ENCODE results near the gene DDX1. TPM values are rescaled to one million over a fixed set of nuclear protein-coding genes. Genes with fewer than 3 reads are reported as not detected.
"Not testable (repeated sequence)": the region's sequence is repeated elsewhere in the genome, so short reads cannot be mapped to it uniquely, and the experiment has no call there.

DDX1 gene
- total and polyA plus RNA-seq, 2 of the 4 experiments (the other 2 are of a cell fraction): 73.6 to 74.9 TPM

DNA sequence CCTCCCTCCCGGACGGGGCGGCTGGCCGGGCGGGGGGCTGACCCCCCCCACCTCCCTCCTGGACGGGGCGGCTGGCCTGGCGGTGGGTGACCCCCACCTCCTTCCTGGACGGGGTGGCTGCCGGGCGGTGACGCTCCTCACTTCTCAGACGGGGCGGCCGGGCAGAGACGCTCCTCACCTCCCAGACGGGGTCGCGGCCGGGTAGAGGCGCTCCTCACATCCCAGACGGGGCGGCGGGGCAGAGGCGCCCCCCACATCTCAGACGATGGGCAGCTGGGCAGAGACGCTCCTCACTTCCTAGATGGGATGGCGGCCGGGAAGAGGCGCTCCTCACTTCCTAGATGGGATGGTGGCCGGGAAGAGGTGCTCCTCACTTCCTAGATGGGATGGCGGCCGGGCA, 20.4 kb downstream of the DDX1 start:
- CTCF ChIA-PET; H2AK5ac ChIP-seq (ENCODE audit: low read depth, low read length); H3K27me3 ChIP-seq (ENCODE audit: control insufficient read depth, insufficient read depth, low read length); H3K4me2 ChIP-seq (ENCODE audit: low read depth, low read length); H2BK15ac ChIP-seq (ENCODE audit: low read depth, low read length); dilution Hi-C loops (cut with HindIII; ENCODE audit: low sequenced_read_pairs, unreplicated experiment); H3K9ac ChIP-seq (ENCODE audit: low read depth, low read length); H3K56ac ChIP-seq (ENCODE audit: extremely low read depth, insufficient read depth, low read length); H4K20me1 ChIP-seq (ENCODE audit: insufficient read depth, low read length); H2AK9ac ChIP-seq (replicated peaks; ENCODE audit: low read depth, low read length, poor library complexity); H3K27ac ChIP-seq (ENCODE audit: insufficient read depth, low read length); H4K91ac ChIP-seq (ENCODE audit: insufficient read depth, low read depth, low read length); H3K4me3 ChIP-seq (ENCODE audit: insufficient read depth, low read depth, low read length); H4K8ac ChIP-seq (ENCODE audit: low read depth in 2 of 2, low read length in 2 of 2); H3K4me1 ChIP-seq (ENCODE audit: control insufficient read depth, insufficient read depth, low read length); in situ Hi-C loops (cut with MboI; ENCODE audit: low sequenced_read_pairs); H3K4ac ChIP-seq (ENCODE audit: low read depth, low read length); POLR2A ChIA-PET (ENCODE audit: unreplicated experiment); DNase-seq; intact Hi-C loops (cut with micrococcal nuclease); H3K23ac ChIP-seq (ENCODE audit: low read depth, low read length); H3K14ac ChIP-seq (replicated peaks; ENCODE audit: low read depth, low read length); BruUV-seq (replicated peaks); H4K5ac ChIP-seq (ENCODE audit: low read depth, low read length); H2AFZ ChIP-seq (replicated peaks; ENCODE audit: low read length, poor library complexity); H3K9me3 ChIP-seq (ENCODE audit: control insufficient read depth, insufficient read depth, low read length); H3K18ac ChIP-seq (ENCODE audit: low read depth, low read length); H3K79me1 ChIP-seq (ENCODE audit: low read depth in 1 of 2, low read length in 2 of 2); ATAC-seq (ENCODE audit: low read depth); H3K9me1 ChIP-seq (ENCODE audit: insufficient read depth, low read length); H2BK5ac ChIP-seq (ENCODE audit: low read depth, low read length, poor library complexity, severe bottlenecking); H2BK20ac ChIP-seq (ENCODE audit: low read depth, low read length); H2BK120ac ChIP-seq (ENCODE audit: low read depth, low read length): not testable (repeated sequence)
- WGBS, 2 experiments (ENCODE audit: extremely low coverage in 2 of 2, insufficient read length in 1 of 2): no CpG with 5 or more reads among the region's 33 CpGs
- H3K36me3 ChIP-seq (ENCODE audit: control insufficient read depth, insufficient read depth, low read length): peaks cover 21% of the 10 kb centered on the region

Measured in IMR-90 (cell line).